NCI-H1694 (cell line): ENCODE measurements around the gene PBX3.

Source experiments
- DNase-seq: peaks from one replicate; lab custom pipeline; 2025; lab: John Stamatoyannopoulos, UW

PBX3 gene

DNA sequence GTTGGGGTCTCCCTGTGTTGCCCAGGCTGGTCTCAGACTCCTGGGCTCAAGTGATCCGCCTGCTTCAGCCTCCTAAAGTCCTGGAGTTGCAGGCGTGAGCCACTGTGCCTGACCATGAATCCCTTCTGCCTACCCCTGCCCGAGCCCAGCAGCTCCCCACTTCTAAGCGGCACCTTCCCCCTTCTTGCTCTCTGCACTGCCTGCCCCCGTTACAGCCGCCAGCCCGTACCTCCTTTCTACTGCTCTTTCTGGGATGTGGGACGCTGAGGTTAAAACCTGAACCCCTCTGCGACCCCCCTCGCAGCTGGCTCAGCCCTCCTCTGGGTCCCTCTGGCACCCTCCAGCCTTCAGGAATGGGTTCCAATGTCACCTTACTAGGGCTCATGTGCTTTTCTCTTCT is 249.6 kb downstream of the PBX3 start:
- no peak for DNase-seq

DNA sequence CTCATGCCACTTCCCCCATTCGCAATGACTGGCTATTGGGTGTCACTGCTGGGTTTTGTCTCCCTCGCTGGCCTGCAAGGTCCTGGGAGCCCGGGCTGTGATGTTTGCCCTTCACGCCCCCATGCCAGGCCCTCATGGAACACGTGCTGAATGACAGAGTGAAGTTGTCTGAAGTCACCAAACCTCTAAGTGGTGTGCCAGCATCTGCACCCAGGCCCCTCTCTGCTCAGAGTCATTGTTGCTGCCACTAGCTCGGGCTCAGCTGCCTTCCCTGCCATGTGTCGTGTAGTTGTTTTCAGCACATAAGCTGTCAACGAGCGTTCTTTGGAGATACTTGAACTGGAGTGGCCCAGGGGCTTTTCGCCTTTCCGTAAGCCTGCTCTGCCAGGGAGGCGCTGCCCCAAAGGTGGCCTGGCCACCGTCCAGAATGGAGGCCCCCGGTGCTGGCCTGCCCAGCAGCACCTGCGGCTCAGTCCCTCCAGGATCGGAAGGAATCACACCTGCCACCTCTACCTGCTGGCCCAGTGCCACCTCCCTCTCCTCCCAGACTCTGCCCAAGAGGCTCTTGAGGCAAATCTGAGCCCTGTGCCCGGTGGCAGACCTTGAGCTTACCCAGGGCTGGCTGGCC is 250.1 kb downstream of the PBX3 start:
- no peak for DNase-seq

DNA sequence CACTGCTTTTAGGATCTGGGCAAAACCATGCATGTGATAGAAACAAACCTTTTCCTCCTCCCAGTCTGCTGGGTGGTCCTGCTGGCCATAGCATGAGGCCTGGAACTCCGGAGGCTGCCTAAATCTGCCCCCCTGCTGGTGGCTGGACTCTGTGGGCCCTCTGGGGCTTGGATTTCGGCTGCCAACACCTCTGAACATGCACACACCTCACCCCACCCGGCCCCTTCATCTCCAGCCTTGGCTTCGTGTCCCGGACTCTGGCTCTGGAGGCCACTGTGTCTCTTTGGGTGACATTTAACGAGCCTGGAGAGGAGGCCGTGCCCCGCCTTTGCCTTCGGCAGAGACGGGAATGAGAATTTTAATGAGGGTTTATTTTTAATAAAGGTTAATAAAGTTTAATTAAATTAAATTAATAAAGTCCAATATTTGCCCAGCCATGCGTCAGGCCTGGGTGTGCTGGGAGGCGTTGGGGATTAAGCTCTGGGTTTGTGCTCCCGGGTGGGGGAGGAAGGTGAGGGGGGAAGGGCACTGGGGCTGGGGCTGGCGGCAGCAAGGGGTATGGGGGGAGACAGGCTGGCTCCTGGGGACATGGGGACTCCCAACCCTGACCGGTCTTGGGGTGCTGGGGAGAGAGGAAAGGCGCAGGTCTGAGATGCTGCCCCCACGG is 251.8 kb downstream of the PBX3 start:
- DNase-seq, result no peak

DNA sequence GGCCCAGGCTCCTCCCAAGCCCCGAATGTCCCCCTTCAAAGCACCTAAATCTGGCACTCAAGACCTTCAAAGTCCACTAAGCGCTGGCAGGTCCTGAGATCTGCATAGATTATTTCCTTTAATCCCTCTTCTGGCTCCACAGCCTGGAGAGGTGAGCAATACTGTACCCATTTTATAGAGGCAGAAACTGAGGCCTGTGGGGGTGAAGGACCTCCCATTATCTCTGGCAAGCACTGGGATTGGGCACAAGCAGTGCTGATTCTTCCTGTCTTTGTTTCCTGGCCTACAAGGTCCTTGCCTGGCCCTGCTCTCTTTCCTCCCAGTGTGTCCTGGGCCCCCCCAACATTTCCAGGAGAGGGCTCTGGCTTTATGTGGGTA is 252.3 kb downstream of the PBX3 start:
- DNase-seq, result no peak

DNA sequence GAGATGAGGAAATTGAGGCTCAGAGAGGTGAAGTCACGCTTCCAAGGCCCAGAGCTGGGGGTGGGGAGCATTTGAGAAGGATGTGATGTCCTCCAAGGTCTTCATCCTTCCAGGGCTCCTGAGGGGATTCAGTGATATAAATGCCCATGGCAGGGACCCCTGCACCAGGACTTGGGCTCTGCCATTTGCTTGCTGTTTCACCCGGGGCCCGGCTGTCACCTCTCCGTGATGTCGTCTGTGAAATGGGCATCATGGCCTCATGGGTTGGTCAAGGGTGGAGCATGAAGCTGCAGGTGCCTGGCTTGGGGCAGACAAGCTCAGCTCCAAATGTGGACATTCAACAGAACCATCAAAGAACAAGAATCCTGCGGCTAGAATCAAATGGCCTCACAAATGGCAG is 253.1 kb downstream of the PBX3 start:
- no peak for DNase-seq

DNA sequence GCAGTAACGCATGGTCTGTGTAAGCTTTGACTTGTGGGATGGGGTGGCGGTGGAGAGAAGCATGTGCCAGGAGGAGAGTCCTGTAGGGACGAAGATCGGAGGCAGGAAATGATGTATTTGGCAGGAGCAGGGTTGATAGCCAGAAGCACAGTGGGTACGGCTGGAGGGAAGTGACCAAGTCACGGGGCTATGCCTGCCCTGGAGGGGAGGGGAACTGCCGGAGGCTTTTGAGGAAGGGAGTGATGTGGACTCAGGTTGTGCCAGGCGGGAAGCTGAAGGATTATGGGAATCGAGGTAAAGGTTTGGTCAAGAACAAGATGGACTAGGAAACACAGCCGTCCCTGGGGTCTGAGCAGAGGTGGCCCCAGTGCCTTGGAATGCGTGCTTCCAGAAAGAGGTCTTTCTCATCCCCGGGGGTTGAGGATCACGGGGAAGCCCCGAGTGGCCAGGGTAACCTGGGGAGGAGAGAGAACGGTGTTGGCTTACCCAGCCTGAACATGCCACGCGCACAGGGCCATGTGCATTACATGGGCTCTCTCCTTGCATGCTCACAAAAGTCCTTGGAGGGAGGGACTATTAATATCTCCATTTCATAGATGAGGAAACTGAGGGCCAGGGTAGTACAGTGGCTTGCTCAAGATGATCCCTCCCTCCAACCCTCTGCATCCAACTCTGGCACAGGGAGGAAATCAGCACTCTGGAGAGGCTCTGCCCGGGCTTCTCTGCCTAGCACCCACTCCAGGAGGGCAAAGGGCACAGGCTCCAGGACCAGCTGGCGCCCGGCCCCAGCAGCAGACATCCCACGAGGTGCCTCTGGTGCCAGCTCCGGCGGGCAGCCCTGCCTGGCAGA is 253.8 kb downstream of the PBX3 start:
- no peak for DNase-seq

DNA sequence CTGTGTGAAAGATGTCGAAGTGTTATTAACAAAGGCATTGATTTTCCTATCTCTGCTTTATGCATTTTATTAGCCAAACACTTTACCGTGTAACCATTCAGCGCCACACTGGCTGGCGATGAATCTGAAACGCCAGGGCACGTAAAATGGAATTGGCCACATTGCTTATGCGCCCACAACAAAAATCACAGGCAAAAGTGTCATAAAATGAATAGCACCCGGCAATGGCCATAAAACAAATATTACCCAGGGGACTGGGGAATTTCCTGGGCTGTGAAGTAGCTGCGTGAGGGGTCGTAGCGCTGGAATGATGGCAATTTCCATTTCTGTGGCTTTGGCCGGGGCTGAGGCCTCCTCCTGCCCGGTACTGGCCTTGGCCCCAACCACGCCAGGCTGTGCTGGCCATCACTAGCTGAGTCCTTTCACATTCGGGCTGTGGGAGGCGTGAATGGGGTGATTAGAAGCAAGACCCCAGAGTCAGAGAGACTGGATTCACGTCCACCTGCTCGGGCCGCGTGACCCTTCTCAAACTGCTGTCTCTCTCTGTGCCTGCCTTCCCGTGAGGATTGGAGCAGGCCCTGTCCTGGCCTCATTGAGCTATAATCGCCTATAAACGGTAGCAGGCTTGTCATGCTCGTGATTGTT is 254.5 kb downstream of the PBX3 start:
- no peak for DNase-seq

DNA sequence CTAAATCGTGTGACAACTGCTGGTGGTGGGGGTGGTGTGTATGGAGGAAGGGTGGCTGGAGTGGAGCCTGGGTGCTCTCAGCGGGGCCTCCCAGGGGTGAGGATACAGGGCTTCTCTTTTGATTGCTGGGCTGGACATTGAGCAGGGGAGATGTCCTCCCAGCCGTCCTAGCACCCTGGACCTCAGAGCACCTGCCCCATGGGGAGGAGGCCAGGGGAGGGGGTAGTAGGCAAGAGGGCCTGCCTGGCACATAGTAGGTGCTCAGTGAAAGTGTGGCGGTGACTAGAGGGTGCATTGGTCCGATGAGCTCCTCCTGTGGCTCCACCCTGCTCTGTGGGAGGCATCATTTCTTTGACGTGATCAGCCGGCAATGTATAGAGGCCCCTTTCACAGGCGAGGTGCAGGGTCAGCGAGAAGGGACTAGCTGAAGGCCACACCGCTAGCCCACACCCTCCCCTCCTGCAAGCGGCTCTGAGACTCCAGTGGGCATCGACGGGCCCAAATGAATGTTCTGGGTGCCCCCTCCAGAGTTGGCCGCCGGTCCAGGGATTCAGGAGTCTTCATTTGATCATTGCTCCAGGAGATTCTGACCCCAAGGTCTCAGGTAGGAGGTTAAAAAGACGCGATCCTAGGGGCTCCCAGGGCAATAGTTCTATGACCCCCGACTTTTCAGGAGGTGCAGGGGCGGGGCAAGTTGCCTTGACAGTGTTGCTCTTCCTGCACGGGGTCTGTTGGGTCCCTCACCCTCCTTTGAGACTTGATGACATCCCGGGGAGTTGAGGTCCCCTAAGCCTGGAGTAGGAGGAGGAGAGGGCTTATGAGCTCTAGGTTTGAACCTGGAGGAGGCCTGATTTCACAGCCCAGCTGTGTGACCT is 255.5 kb downstream of the PBX3 start:
- no peak for DNase-seq

DNA sequence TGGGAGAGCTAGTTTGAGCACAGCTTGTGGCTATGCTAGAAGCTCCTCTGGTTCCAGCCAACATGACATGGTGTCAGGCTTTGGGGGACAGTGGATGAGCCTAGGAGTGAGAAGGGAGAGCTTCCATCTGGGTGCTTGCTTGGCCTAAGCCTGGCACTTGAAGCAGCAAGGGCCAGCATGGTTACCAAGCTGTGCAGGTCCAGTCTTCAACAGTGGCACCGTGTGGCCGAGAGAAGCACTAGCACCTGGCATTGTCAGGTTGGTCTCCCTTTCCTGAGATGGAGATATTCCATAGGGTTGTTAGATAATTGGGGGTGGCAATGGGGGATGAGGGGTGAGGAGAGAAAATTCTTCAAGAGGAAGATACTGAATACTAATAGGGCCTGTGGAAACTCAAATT is 261.9 kb downstream of the PBX3 start:
- DNase-seq, result no peak

DNA sequence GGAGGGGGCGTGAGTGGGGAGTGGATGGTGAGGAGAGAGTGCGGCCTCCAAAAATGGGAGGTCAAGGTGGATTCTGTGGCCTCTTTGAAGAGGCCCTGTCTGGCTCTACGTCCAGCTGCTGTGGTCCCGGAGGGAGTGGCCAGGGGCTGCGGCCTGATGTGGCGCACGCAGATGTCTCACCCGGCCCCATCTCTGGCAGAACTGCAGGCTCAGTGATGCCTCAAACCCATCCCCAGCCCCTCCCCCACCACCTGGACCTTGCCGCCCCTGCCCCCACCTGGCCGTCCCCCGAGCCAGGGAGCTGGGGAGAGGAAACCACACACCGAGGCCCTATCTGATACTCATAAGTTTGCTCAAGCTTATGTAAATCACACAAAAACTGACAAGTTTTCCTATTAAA is 267.6 kb downstream of the PBX3 start:
- DNase-seq, result no peak

DNA sequence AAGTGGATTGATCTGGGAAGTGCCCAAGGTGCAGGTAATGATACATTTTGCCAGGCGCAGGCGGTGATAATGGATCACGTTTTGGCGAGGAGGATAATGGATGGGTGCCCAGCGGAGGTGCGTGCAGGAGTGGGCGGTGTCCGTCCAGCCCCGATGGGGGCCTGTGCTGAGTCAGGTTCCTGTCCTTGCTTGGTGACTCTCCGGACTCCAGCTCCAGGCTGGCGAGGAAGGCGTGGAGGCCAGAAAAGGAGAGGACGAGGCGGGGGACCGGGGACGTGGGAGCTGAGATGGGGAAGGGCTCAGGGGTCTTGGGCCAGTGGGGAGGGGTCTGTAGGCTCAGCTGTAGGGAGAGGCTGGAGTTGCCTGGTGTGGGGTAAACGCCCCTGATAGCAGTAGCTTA is 268.3 kb downstream of the PBX3 start:
- no peak for DNase-seq

DNA sequence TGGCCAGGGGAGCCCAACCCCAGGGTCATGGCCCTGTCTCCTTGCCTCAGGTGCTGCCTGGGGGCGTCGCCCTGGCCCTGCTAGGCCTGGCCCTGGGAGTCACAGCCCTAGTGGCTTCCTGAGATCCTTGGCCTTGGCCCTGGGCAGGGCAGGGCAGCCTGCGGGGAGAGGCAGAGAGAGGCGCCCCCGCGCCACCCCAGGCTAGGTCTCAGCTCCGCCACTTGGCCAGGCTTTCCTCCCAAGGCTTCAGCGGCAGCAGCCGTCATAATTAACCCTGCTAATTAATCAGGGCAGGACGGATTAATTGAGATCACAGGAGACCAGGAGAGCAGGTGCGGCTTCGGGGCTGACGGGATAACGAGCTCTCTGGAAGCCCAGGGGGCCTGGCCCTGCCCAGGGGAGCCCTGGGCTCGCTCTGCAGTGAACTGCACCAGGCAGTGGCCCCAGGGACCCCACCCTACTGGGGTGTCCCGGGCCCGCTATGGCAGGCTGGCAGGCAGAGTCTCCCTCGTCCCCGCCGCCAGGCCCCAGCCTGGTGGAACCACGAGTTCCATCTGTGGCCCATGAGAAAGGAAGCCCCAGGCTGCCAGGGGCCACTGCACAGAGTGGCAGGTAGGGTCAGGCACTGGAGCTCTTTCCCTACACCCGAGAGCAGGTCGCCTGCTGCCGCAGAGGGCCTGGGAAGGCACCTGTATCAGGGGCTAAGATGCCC is 269.6 kb downstream of the PBX3 start:
- DNase-seq, result no peak
